GM13977 (cell line): ENCODE data around the gene DNAJC13.

ENCODE experiments used
- DNase-seq: peaks from one replicate; pipeline ENCODE4 v3.0.0; 2012; ENCODE audit warnings: low spot score
- CTCF ChIP-seq: IDR thresholded peaks from 2 replicates; pipeline ENCODE4 v1.5.1; 2012; ENCODE audit warnings: mild to moderate bottlenecking, control low read depth; ENCODE audit not compliant: insufficient read depth; ENCODE audit errors: extremely low read depth, missing control alignments
- in situ Hi-C: fragments of 300-500 bp; cut with MboI; formaldehyde crosslinking; loops from one replicate; pipeline ENCODE4 v1.12.0; 2022; ENCODE audit warnings: low sequenced_read_pairs, low pct_unique_long_range_greater_than_20kb, mixed read lengths, inconsistent platforms; ENCODE audit not compliant: unreplicated experiment

The DNAJC13 gene

GRCh38 chr3:132443421-132443820 lies 26.1 kb downstream of the DNAJC13 start:
- no peak for TF ChIP-seq CTCF
- no peak for DNase-seq
- in situ Hi-C loops = no loop called here

GRCh38 chr3:132444383-132444782 lies 27.1 kb downstream of the DNAJC13 start:
- TF ChIP-seq CTCF = no peak
- DNase-seq = no peak
- in situ Hi-C loops = no loop called here

GRCh38 chr3:132445817-132446216 lies 28.5 kb downstream of the DNAJC13 start:
- in situ Hi-C loops = no loop called here
- TF ChIP-seq CTCF = no peak
- no peak for DNase-seq

GRCh38 chr3:132448216-132448961 lies 31.1 kb downstream of the DNAJC13 start:
- no peak for TF ChIP-seq CTCF
- in situ Hi-C loops = no loop called here
- DNase-seq = no peak

- no peak for TF ChIP-seq CTCF
- in situ Hi-C loops = no loop called here
- DNase-seq = no peak
Measured at GRCh38 chr3:132456136-132456535, 38.8 kb downstream of the DNAJC13 start.

GRCh38 chr3:132456571-132456970 lies 39.3 kb downstream of the DNAJC13 start:
- TF ChIP-seq CTCF = no peak
- in situ Hi-C loops = no loop called here
- no peak for DNase-seq

- in situ Hi-C loops = no loop called here
- no peak for TF ChIP-seq CTCF
- no peak for DNase-seq
Measured at GRCh38 chr3:132457286-132457685, 40.0 kb downstream of the DNAJC13 start.
